OCI-LY1 (cell line): ENCODE results near the gene DBN1.

Experiments used
- CTCF ChIP-seq: fragments of 200-600 bp; sonication (generic), shearing (Covaris generic); IDR thresholded peaks from 2 replicates; pipeline ENCODE4 v1.5.1; 2017; ENCODE audit warnings: mild to moderate bottlenecking, antibody characterized with exemption, low read length, moderate library complexity, mixed read lengths
- EZH2 ChIP-seq: fragments of 200-600 bp; sonication (generic), shearing (Covaris generic); IDR thresholded peaks from 2 replicates; pipeline ENCODE4 v1.8.0; 2017; ENCODE audit warnings: borderline replicate concordance, mixed run types, mild to moderate bottlenecking, antibody characterized with exemption, low read length, moderate library complexity, mixed read lengths

GRCh38 chr5:177447066-177447610, 26.3 kb downstream of the DBN1 start:
- TF ChIP-seq CTCF (no peak), EZH2 (no peak)
